Endodermal cell (in vitro differentiated cells): ENCODE measurements around the gene S100Z. TPM values are rescaled to one million over a fixed set of nuclear protein-coding genes. Genes with fewer than 3 reads are reported as not detected.
A peak's percentile ranks its signal among the peaks of the same experiment; 100 is the strongest.

Experiments
- DNase-seq: peaks from one replicate; pipeline ENCODE4 v3.0.0-alpha.2; 2017
- H3K27ac ChIP-seq: 2 replicates; pipeline ENCODE4 v1.5.1; 2013; ENCODE audit warnings: mild to moderate bottlenecking, low read depth, low read length, moderate library complexity
- H3K27me3 ChIP-seq: 2 replicates; pipeline ENCODE4 v1.6.1; 2013; ENCODE audit warnings: mild to moderate bottlenecking, low read length, moderate library complexity; ENCODE audit not compliant: insufficient read depth, control insufficient read depth, poor library complexity, severe bottlenecking
- H3K36me3 ChIP-seq: 2 replicates; pipeline ENCODE4 v1.7.0; 2013; ENCODE audit warnings: mild to moderate bottlenecking, low read length, moderate library complexity; ENCODE audit not compliant: control insufficient read depth, insufficient read depth
- H3K4me1 ChIP-seq: one replicate; pipeline ENCODE4 v1.7.0; 2013; ENCODE audit warnings: low read length; ENCODE audit not compliant: control insufficient read depth, insufficient read depth
- H3K4me3 ChIP-seq: 2 replicates; pipeline ENCODE4 v1.5.1; 2013; ENCODE audit warnings: mild to moderate bottlenecking, low read length, moderate library complexity
- H3K9ac ChIP-seq: 2 replicates; pipeline ENCODE4 v1.6.1; 2013; ENCODE audit warnings: mild to moderate bottlenecking, low read length, moderate library complexity; ENCODE audit not compliant: poor library complexity, severe bottlenecking; ENCODE audit errors: extremely low read depth
- H3K9me3 ChIP-seq: 2 replicates; pipeline ENCODE4 v1.6.1; 2013; ENCODE audit warnings: mild to moderate bottlenecking, low read length, moderate library complexity; ENCODE audit not compliant: control insufficient read depth
- H3K27ac Mint-ChIP-seq: 2 replicates; pipeline ENCODE4 v1.8.0; 2020; ENCODE audit warnings: mixed read lengths
- H3K27me3 Mint-ChIP-seq: 2 replicates; pipeline ENCODE4 v1.8.0; 2021; ENCODE audit warnings: mild to moderate bottlenecking, mixed read lengths; ENCODE audit not compliant: insufficient read depth
- H3K36me3 Mint-ChIP-seq: 2 replicates; pipeline ENCODE4 v1.8.0; 2020; ENCODE audit warnings: low read depth, mixed read lengths
- H3K4me1 Mint-ChIP-seq: 2 replicates; pipeline ENCODE4 v1.8.0; 2020; ENCODE audit warnings: mixed read lengths
- H3K4me3 Mint-ChIP-seq: 2 replicates; pipeline ENCODE4 v1.8.0; 2020; ENCODE audit warnings: mild to moderate bottlenecking, moderate library complexity, mixed read lengths
- H3K9me3 Mint-ChIP-seq: 2 replicates; pipeline ENCODE4 v1.8.0; 2020; ENCODE audit warnings: mild to moderate bottlenecking, mixed read lengths
- CTCF ChIP-seq: fragments of 200-600 bp; sonication (generic); conservative IDR thresholded peaks from 2 replicates; pipeline ENCODE4 v1.5.0; 2021; ENCODE audit warnings: antibody characterized with exemption, mild to moderate bottlenecking
- WGBS, 2 experiments: methylation state at CpG; one replicate each; pipeline versions ENCODE4 v1.1.5 to v1.1.7; 2013; ENCODE audit warnings: missing lambda C conversion rate in 2 of 2, mixed read lengths in 1 of 2; ENCODE audit not compliant: insufficient coverage in 1 of 2, insufficient read length in 1 of 2; 5-methylcytosine and 5-hydroxymethylcytosine counted together
- total RNA-seq, 2 donors: library from RNA; stranded (reverse); fragmentation: NEBNext Ultra II Directional in 1 of 2; extraction: Animal tissue kit (Norgen Biotek cat#: 25700) in 1 of 2; gene quantifications; 2 replicates in 1 of 2; 3 replicates in 1 of 2; pipeline ENCODE4 v1.2.1, GENCODE V29; 2021

The S100Z gene
- total RNA-seq, 2 donors from 2014 or later, result 17.2 to 18.3 TPM

GRCh38 chr5:76801803-76802195 lies 48.0 kb upstream of the S100Z start:
- H3K4me3 Mint-ChIP-seq, result no peak overlapping the region
- Histone ChIP-seq H3K4me3 (no peak overlapping the region), H3K4me1 (no peaks in the 10 kb centered on the region), H3K27ac (no peak overlapping the region), H3K27me3 (peaks cover 4% of the 10 kb centered on the region), H3K9me3 (no peaks in the 10 kb centered on the region), H3K36me3 (no peaks in the 10 kb centered on the region), H3K9ac (no peak overlapping the region)
- peaks cover 3% of the 10 kb centered on the region for H3K27me3 Mint-ChIP-seq
- DNase-seq, result no peak
- no peaks in the 10 kb centered on the region for H3K36me3 Mint-ChIP-seq
- WGBS, 2 experiments, result 87 to 93% methylated on average over 3 of the region's 3 CpGs
- H3K4me1 Mint-ChIP-seq, result peaks cover 9% of the 10 kb centered on the region
- no peak for TF ChIP-seq CTCF
- no peaks in the 10 kb centered on the region for H3K9me3 Mint-ChIP-seq
- H3K27ac Mint-ChIP-seq, result no peak overlapping the region

- Mint-ChIP-seq H3K36me3 (no peaks in the 10 kb centered on the region), H3K4me1 (peaks cover 27% of the 10 kb centered on the region), H3K9me3 (no peaks in the 10 kb centered on the region), H3K27me3 (peaks cover 3% of the 10 kb centered on the region), H3K4me3 (no peak overlapping the region), H3K27ac (no peak overlapping the region)
- H3K4me3 ChIP-seq, result no peak overlapping the region
- H3K27ac ChIP-seq, result no peak overlapping the region
- WGBS, 2 experiments, result 92 to 97% methylated on average over 6 to 8 of the region's 8 CpGs
- no peaks in the 10 kb centered on the region for H3K36me3 ChIP-seq
- no peak overlapping the region for H3K9ac ChIP-seq
- H3K4me1 ChIP-seq, result peaks cover 6% of the 10 kb centered on the region
- H3K9me3 ChIP-seq, result no peaks in the 10 kb centered on the region
- H3K27me3 ChIP-seq, result peaks cover 4% of the 10 kb centered on the region
- no peak for DNase-seq
- TF ChIP-seq CTCF, result no peak
Measured at GRCh38 chr5:76804266-76804665, 45.5 kb upstream of the S100Z start.

GRCh38 chr5:76805821-76806505 lies 43.9 kb upstream of the S100Z start:
- no peaks in the 10 kb centered on the region for H3K36me3 ChIP-seq
- H3K27ac Mint-ChIP-seq, result no peak overlapping the region
- no peak for TF ChIP-seq CTCF
- peak; percentile 64 for DNase-seq
- H3K27me3 Mint-ChIP-seq, result no peaks in the 10 kb centered on the region
- H3K4me3 ChIP-seq, result no peak overlapping the region
- H3K9ac ChIP-seq, result no peak overlapping the region
- H3K27ac ChIP-seq, result peak overlapping the region; percentile 44
- no peaks in the 10 kb centered on the region for H3K36me3 Mint-ChIP-seq
- H3K9me3 ChIP-seq, result no peaks in the 10 kb centered on the region
- peaks cover 8% of the 10 kb centered on the region for H3K9me3 Mint-ChIP-seq
- 44 to 52% methylated on average over 7 of the region's 7 CpGs for WGBS, 2 experiments
- peaks cover 4% of the 10 kb centered on the region for H3K27me3 ChIP-seq
- peaks cover 6% of the 10 kb centered on the region for H3K4me1 ChIP-seq
- H3K4me3 Mint-ChIP-seq, result peak overlapping the region; percentile 43
- peaks cover 28% of the 10 kb centered on the region for H3K4me1 Mint-ChIP-seq
